Sigmoid colon (tissue), 3 donors: ENCODE data around the gene DDX51.

Experiments
- POLR2A ChIP-seq, 2 donors: fragments of 450-650 bp; IDR thresholded peaks; one replicate each; pipeline ENCODE4 v1.6.1; 2016; ENCODE audit warnings: antibody characterized with exemption in 2 of 2, mild to moderate bottlenecking in 2 of 2, moderate library complexity in 2 of 2
- TF ChIP-seq, protein P1 (sequence below), 4 experiments: fragments of 450-650 bp in 3 of 4; fragments of 200-600 bp in 1 of 4; IDR thresholded peaks; one replicate each; pipeline ENCODE4 v1.5.1; 2016 to 2019; ENCODE audit warnings: antibody characterized with exemption in 4 of 4, mild to moderate bottlenecking in 3 of 4, moderate library complexity in 2 of 4

DNA sequence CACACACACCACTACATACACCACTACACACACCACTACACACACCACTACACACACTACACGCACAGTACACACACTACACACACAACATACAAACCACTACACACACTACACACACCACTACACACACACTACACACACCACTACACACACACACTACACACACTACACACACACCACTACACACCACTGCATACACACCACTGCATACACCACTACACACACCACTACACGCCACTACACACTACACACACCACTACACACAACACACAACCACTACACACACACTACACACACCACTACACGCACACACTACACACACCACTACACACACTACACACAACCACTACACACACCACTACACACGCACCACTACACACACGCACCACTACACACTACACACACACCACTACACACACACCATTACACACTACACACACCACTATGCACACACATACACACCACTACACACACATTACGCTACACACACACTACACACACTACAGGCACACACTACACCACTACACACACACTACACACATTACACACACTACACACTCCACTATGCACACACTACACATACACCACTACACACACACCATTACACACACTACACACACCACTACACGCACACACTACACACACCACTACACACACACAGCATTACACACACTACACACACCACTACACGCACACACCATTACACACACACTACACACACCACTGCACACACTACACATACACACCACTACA is 12.6 kb upstream of the DDX51 start:
- TF ChIP-seq, protein P1, sequence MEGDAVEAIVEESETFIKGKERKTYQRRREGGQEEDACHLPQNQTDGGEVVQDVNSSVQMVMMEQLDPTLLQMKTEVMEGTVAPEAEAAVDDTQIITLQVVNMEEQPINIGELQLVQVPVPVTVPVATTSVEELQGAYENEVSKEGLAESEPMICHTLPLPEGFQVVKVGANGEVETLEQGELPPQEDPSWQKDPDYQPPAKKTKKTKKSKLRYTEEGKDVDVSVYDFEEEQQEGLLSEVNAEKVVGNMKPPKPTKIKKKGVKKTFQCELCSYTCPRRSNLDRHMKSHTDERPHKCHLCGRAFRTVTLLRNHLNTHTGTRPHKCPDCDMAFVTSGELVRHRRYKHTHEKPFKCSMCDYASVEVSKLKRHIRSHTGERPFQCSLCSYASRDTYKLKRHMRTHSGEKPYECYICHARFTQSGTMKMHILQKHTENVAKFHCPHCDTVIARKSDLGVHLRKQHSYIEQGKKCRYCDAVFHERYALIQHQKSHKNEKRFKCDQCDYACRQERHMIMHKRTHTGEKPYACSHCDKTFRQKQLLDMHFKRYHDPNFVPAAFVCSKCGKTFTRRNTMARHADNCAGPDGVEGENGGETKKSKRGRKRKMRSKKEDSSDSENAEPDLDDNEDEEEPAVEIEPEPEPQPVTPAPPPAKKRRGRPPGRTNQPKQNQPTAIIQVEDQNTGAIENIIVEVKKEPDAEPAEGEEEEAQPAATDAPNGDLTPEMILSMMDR (IDR thresholded peaks at IDR 0.05), result no peak
- TF ChIP-seq POLR2A (IDR thresholded peaks at IDR 0.05), result no peak
